H1 (cell line): ENCODE results near the gene SLC7A9.

Experiments used
- CTCF ChIP-seq, 3 experiments: IDR thresholded peaks; 1 replicate in 2 of 3; 2 replicates in 1 of 3; pipeline versions ENCODE4 v1.5.1 to v1.6.1; 2011; ENCODE audit warnings: low read length in 3 of 3, mild to moderate bottlenecking in 3 of 3, inconsistent platforms in 2 of 3, low read depth in 1 of 3, moderate library complexity in 1 of 3; ENCODE audit not compliant: insufficient read depth in 1 of 3; ENCODE audit errors: control extremely low read depth in 1 of 3
- E2F6 ChIP-seq: IDR thresholded peaks from 2 replicates; pipeline ENCODE4 v1.6.1; 2012; ENCODE audit warnings: inconsistent platforms
- EZH2 ChIP-seq: fragments of 200-600 bp; sonication (generic); IDR thresholded peaks from 2 replicates; pipeline ENCODE4 v1.7.1; 2012; ENCODE audit warnings: low read depth, mild to moderate bottlenecking, moderate library complexity, low read length, inconsistent platforms; ENCODE audit not compliant: severe bottlenecking
- FOSL1 ChIP-seq: IDR thresholded peaks from 2 replicates; pipeline ENCODE4 v1.6.1; 2011; ENCODE audit warnings: mild to moderate bottlenecking, low read depth, low read length, moderate library complexity; ENCODE audit not compliant: insufficient read depth
- JUN ChIP-seq: IDR thresholded peaks from 2 replicates; pipeline ENCODE4 v1.6.1; 2011; ENCODE audit warnings: low read depth, mild to moderate bottlenecking, improper control_type of control experiment, low read length
- POLR2A ChIP-seq, 2 experiments: IDR thresholded peaks; 1 replicate in 1 of 2; 2 replicates in 1 of 2; pipeline ENCODE4 v1.6.1; 2011; ENCODE audit warnings: low read depth in 2 of 2, low read length in 2 of 2, mild to moderate bottlenecking in 2 of 2; ENCODE audit errors: control extremely low read depth in 1 of 2
- POLR2AphosphoS5 ChIP-seq: IDR thresholded peaks from 2 replicates; pipeline ENCODE4 v1.6.1; 2011; ENCODE audit warnings: low read depth, low read length
- POU5F1 ChIP-seq: IDR thresholded peaks from 2 replicates; pipeline ENCODE4 v1.6.1; 2011; ENCODE audit warnings: low read depth, mild to moderate bottlenecking, low read length, moderate library complexity
- TAF1 ChIP-seq: IDR thresholded peaks from 2 replicates; pipeline ENCODE4 v1.6.1; 2011; ENCODE audit warnings: mild to moderate bottlenecking, low read depth, low read length

GRCh38 chr19:32859591-32859990, 10.0 kb downstream of the SLC7A9 start:
- TF ChIP-seq POLR2AphosphoS5 (no peak), POLR2A (IDR thresholded peaks at IDR 0.05; ENCODE audit: control extremely low read depth in 1 of 2, low read depth in 2 of 2, low read length in 2 of 2) (no peak), CTCF (IDR thresholded peaks at IDR 0.05; ENCODE audit: control extremely low read depth in 1 of 3, insufficient read depth in 1 of 3, low read depth in 1 of 3, low read length in 3 of 3) (no peak), FOSL1 (no peak), TAF1 (no peak), E2F6 (no peak), POU5F1 (no peak), EZH2 (no peak), JUN (no peak)
